ENCODE results near the gene ASB7. TPM values are rescaled to one million over a fixed set of nuclear protein-coding genes. Genes with fewer than 3 reads are reported as not detected.

ASB7 gene
- total RNA-seq, 1 donor, result 13.8 TPM

DNA sequence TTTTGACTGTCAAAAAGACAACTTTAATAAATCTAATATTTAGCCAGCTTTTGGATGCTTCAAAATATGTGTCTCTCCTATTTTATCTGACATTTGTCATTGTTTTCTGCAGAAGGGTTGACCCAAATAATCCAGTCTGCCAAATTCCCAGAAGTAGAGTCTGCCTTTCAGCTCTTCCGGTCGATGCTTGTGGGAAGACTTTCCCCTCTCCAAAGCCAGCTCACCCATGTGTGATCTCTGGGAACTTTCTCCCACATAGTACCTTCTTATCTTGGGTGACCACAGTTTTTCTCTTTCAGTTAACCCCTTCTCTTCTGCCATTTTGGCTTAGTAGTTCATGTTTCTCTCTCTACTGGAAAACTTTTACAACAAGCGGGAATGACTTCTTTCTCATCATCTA is 94.1 kb downstream of the ASB7 start:
- TF ChIP-seq, protein P1, sequence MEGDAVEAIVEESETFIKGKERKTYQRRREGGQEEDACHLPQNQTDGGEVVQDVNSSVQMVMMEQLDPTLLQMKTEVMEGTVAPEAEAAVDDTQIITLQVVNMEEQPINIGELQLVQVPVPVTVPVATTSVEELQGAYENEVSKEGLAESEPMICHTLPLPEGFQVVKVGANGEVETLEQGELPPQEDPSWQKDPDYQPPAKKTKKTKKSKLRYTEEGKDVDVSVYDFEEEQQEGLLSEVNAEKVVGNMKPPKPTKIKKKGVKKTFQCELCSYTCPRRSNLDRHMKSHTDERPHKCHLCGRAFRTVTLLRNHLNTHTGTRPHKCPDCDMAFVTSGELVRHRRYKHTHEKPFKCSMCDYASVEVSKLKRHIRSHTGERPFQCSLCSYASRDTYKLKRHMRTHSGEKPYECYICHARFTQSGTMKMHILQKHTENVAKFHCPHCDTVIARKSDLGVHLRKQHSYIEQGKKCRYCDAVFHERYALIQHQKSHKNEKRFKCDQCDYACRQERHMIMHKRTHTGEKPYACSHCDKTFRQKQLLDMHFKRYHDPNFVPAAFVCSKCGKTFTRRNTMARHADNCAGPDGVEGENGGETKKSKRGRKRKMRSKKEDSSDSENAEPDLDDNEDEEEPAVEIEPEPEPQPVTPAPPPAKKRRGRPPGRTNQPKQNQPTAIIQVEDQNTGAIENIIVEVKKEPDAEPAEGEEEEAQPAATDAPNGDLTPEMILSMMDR (IDR thresholded peaks at IDR 0.05; ENCODE audit: insufficient read depth, low read depth, low read length), result no peak
- H3K4me3 ChIP-seq (ENCODE audit: low read depth, low read length), result no peak overlapping the region
- peak; percentile 83 for DNase-seq (ENCODE audit: low read depth)

Small RNAs within 50 kb of the gene (small RNA-seq; reads per million reads assigned to genes)
- gene RF00019, result not detected
- gene RNU6-181P, result not detected

Other genes starting within 250 kb of the ASB7 start
- not detected in 2 replicates for gene CERS3, start 73.6 kb upstream of the ASB7 start, total RNA-seq
- 11.9 and 14.7 TPM in 2 replicates for gene LINS1, start 405 bp upstream of the ASB7 start, total RNA-seq

Data from fibroblast of villous mesenchyme (primary cell).